Epithelial cell of esophagus (primary cell): ENCODE measurements around the gene PRRT3.

ENCODE experiments used
- DNase-seq: peaks from one replicate; pipeline ENCODE4 v3.0.0; 2010; ENCODE audit warnings: low read depth
- H3K4me3 ChIP-seq: 2 replicates; pipeline ENCODE4 v1.5.1; 2011; ENCODE audit warnings: mild to moderate bottlenecking, low read length, control low read depth
- TF ChIP-seq, protein P1 (sequence below): IDR thresholded peaks from 2 replicates; pipeline ENCODE4 v1.5.1; 2011; ENCODE audit warnings: low read depth, mild to moderate bottlenecking, low read length, control low read depth, inconsistent platforms; ENCODE audit not compliant: insufficient read depth; ENCODE audit errors: missing control alignments

PRRT3 gene

DNA sequence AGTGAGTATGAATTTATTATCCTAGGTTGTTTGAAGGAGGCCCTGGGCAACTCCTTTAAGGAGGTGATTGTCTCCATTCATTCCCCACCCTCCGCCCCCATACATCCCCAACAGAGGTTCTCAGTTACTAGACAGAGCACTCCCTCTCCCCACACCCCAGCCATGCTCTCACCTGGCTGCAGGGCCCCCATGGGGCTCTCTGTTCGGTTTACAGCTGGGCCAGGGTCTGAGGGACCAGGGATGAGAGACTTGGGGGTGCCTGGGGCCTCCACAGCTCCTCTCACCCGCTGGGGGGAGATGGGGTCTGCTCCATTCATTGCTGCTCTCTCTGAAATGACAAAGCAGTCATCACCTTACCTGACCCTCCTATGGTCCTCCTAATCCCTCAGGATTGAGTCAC lies 3.6 kb downstream of the PRRT3 start:
- H3K4me3 ChIP-seq = no peak overlapping the region
- TF ChIP-seq, protein P1, sequence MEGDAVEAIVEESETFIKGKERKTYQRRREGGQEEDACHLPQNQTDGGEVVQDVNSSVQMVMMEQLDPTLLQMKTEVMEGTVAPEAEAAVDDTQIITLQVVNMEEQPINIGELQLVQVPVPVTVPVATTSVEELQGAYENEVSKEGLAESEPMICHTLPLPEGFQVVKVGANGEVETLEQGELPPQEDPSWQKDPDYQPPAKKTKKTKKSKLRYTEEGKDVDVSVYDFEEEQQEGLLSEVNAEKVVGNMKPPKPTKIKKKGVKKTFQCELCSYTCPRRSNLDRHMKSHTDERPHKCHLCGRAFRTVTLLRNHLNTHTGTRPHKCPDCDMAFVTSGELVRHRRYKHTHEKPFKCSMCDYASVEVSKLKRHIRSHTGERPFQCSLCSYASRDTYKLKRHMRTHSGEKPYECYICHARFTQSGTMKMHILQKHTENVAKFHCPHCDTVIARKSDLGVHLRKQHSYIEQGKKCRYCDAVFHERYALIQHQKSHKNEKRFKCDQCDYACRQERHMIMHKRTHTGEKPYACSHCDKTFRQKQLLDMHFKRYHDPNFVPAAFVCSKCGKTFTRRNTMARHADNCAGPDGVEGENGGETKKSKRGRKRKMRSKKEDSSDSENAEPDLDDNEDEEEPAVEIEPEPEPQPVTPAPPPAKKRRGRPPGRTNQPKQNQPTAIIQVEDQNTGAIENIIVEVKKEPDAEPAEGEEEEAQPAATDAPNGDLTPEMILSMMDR = no peak
- no peak for DNase-seq

DNA sequence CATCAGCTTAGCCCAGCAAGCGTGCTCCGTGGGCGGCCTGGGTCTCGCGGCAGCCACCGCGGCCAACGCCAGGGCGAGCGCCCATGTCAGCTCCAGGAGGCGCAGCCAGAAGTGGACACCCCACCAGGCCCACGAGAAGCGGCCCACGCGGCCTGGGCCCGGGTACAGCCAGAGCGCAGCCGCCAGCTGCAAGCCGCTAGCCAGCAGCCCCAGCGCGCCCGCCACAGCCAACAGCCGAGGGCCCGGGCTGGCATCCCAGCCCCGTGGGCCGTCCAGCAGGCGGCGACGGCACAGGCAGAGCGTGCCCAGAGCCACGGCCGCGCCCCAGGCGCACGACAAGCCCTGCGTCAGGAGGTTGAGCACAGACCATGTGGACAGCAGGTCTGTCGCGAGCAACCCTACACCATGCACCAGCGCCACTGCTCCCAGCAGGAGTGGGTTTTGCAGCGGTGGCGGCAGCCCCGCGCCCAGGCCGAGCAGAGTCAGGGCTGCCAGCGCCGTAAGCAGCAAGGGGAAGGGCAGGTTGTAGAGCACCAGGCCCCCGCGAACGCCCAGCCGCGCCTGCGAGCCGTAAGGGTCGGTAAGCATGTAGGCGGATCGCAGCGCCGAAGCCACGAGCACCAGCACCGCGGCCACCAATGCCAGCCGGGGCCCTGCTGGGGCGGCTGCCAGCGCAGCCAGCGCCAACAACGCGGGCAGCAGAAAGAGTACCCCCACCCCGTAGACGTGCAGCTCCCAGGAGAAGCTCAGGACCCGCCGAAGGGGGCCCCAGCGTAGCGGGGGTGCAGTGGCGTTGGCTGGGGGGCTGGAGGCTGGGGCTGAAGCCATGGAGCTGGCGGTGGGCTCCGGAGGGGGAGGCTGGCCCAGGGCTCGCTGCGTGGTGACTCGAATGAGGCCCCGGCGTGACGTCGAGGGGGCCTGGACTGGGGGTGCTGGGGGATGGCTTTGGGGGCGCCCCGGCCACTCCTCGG lies 4.9 kb downstream of the PRRT3 start:
- TF ChIP-seq, protein P1 = peak; percentile 40
- DNase-seq = peak; percentile 86
- H3K4me3 ChIP-seq = peak overlapping the region; percentile 75

DNA sequence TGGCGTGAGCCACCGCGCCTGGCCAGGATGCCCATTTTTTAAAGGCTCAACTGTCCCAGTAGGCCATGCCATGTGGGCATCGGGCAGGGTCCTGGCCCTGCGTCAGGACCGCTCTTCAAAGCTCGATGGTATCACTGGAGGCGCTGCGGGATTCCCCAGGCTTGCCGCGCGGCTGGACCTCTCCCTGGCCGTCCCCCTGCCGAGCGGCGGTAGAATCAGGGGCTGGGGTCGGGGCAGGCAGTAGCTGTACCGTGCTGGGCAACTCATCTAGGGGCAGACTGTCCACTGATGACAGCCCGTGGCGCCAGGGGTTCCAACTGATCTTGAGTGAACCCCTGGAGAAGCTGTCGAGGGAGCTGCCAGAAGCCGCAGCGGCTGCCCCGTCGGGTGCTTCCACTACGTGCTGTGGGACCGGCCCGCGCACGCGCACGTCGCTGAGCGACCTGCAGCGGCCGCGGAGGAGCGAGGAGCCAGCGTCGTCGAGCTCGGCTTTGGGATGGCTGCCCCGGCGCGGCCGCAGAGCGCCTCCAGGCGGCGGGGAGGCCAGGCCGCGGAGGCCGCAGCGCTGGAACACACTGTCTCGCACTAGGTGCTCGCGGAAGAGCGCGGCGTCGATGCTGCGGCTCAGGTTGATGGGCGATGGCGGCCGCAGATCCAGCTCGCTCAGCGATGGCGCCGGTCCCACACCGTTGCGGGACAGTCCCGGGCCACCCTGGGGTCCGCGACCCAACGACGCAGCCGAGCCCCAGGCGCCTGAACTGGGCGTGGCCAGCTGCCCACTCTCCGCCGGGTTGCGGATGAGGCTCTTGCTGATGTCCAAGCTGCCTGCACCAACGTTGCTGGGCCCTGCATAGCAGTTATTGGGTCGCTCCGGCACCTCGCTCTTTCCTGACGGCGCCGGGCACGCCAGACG lies 5.8 kb downstream of the PRRT3 start:
- peak overlapping the region; percentile 75 for H3K4me3 ChIP-seq
- TF ChIP-seq, protein P1 = peak; percentile 30
- peak; percentile 95 for DNase-seq

DNA sequence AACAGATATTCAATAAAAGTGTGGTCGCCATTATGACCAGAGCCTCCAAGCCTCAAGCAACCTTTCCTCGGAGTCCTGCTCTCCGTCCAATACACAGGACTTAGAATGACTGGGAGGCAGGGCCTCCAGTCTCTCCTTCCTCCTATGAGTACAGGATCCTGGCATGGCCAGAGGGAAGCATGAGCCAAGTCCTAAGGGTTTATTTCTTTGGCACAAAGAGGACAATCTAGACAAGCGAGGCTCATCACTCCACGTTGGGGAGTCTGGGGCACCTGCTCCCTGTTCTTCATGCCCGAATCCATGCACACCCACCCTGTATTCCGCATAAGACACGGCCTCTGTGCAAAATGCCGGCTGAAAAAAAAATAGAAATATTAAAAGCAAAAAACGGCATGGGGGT lies 6.8 kb downstream of the PRRT3 start:
- H3K4me3 ChIP-seq = peak overlapping the region; percentile 75
- TF ChIP-seq, protein P1 = no peak

DNA sequence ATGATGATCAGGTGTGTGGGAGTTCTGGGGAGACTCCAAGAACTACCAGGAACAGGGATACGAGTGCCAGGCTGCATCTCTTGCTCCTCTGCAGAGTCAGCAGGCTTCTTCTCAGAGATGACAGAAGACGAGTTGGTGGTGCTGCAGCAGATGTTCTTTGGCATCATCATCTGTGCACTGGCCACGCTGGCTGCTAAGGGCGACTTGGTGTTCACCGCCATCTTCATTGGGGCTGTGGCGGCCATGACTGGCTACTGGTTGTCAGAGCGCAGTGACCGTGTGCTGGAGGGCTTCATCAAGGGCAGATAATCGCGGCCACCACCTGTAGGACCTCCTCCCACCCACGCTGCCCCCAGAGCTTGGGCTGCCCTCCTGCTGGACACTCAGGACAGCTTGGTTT lies 7.9 kb downstream of the PRRT3 start:
- TF ChIP-seq, protein P1 = no peak
- no peak overlapping the region for H3K4me3 ChIP-seq
- no peak for DNase-seq

More for the DNA sequence above, 6.8 kb downstream of the PRRT3 start:
- no peak for DNase-seq

DNA sequence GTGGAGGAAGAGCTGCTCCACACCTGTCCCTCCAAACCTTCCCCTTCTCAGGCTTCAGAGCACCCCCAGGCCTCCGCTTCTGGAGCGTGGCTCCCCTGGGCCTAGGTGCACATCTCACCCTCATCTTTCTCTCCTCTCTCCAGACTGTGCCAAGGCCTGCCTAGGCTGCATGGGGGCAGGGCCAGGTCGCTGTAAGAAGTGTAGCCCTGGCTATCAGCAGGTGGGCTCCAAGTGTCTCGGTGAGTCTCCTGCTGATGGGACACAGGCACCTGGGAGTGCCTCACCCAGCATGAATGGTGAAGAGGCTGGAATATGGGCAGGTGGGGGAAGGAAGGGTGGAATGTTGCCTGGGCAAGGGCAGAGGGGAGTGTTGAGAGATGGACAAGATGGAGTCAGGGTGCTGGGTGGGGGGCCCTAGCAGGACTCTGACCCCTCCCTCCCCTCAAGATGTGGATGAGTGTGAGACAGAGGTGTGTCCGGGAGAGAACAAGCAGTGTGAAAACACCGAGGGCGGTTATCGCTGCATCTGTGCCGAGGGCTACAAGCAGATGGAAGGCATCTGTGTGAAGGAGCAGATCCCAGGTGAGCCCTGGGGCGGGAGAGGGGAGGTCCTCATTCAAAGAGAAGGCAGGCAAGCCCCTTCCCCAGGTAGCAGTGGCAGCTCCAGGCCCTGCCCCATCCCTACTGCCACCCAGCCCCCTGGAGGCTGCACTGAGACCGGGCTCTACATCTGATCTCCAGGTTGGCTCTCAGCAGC lies 9.1 kb downstream of the PRRT3 start:
- DNase-seq = no peak
- TF ChIP-seq, protein P1 = no peak
- no peak overlapping the region for H3K4me3 ChIP-seq
